SK-N-SH treated with all-trans-retinoic acid at 6 μM for 48 hours (cell line): ENCODE results near the gene EID3.

Experiments used
- ARNTL ChIP-seq: fragments of 450-650 bp; formaldehyde crosslinking; IDR thresholded peaks from 2 replicates; pipeline ENCODE4 v1.5.0; 2020; ENCODE audit warnings: low read depth, mild to moderate bottlenecking, moderate library complexity, borderline replicate concordance
- CREB5 ChIP-seq: fragments of 250-450 bp; sonication (Bioruptor Pico); IDR thresholded peaks from 2 replicates; pipeline ENCODE4 v1.5.1; 2020; ENCODE audit warnings: low read depth, mild to moderate bottlenecking, moderate library complexity
- CSDC2 ChIP-seq: fragments of 250-450 bp; sonication (Bioruptor Pico); IDR thresholded peaks from 2 replicates; pipeline ENCODE4 v1.5.0; 2020; ENCODE audit warnings: mild to moderate bottlenecking, moderate library complexity
- GLIS3 ChIP-seq: fragments of 250-450 bp; sonication (Bioruptor Pico); IDR thresholded peaks from 2 replicates; pipeline ENCODE4 v1.5.0; 2020; ENCODE audit warnings: mild to moderate bottlenecking, moderate library complexity
- PATZ1 ChIP-seq: fragments of 250-450 bp; sonication (Bioruptor Pico); IDR thresholded peaks from 2 replicates; pipeline ENCODE4 v1.8.0; 2020; ENCODE audit warnings: mild to moderate bottlenecking, moderate library complexity, borderline replicate concordance
- PPARA ChIP-seq: fragments of 250-450 bp; sonication (Bioruptor Pico); IDR thresholded peaks from 2 replicates; pipeline ENCODE4 v1.5.0; 2020; ENCODE audit warnings: mild to moderate bottlenecking, borderline replicate concordance
- TCF4 ChIP-seq: fragments of 250-450 bp; sonication (Bioruptor Pico); IDR thresholded peaks from 2 replicates; pipeline ENCODE4 v1.8.0; 2021; ENCODE audit warnings: mild to moderate bottlenecking, moderate library complexity, borderline replicate concordance
- TSHZ2 ChIP-seq: fragments of 250-450 bp; sonication (Bioruptor Pico); IDR thresholded peaks from 2 replicates; pipeline ENCODE4 v1.5.0; 2020; ENCODE audit warnings: mild to moderate bottlenecking, moderate library complexity
- ZC3H10 ChIP-seq: fragments of 250-450 bp; sonication (Bioruptor Pico); IDR thresholded peaks from 2 replicates; pipeline ENCODE4 v1.5.1; 2021; ENCODE audit warnings: mild to moderate bottlenecking, moderate library complexity
- ZFP30 ChIP-seq: fragments of 450-650 bp; formaldehyde crosslinking; IDR thresholded peaks from 2 replicates; pipeline ENCODE4 v1.5.0; 2022; ENCODE audit warnings: mild to moderate bottlenecking, moderate library complexity
- ZNF70 ChIP-seq: fragments of 450-650 bp; formaldehyde crosslinking; IDR thresholded peaks from 2 replicates; pipeline ENCODE4 v1.5.0; 2020; ENCODE audit warnings: mild to moderate bottlenecking, moderate library complexity

GRCh38 chr12:104331376-104331775, 27.8 kb downstream of the EID3 start:
- no peak for TF ChIP-seq TCF4 (CRISPR knock-in tag)
- no peak for TF ChIP-seq GLIS3 (CRISPR knock-in tag)
- no peak for TF ChIP-seq ARNTL (CRISPR knock-in tag)
- TF ChIP-seq PATZ1 (CRISPR knock-in tag), result no peak
- no peak for TF ChIP-seq ZNF70 (CRISPR knock-in tag)
- TF ChIP-seq TSHZ2, result no peak
- TF ChIP-seq CSDC2 (CRISPR knock-in tag), result no peak
- no peak for TF ChIP-seq PPARA
- no peak for TF ChIP-seq ZC3H10
- no peak for TF ChIP-seq ZFP30
- TF ChIP-seq CREB5, result no peak
